GM03348 (cell line): ENCODE data around the gene LRFN2.

ENCODE experiments used
- DNase-seq: peaks from one replicate; pipeline ENCODE4 v3.0.0; 2012; ENCODE audit warnings: low spot score

LRFN2 gene

DNA sequence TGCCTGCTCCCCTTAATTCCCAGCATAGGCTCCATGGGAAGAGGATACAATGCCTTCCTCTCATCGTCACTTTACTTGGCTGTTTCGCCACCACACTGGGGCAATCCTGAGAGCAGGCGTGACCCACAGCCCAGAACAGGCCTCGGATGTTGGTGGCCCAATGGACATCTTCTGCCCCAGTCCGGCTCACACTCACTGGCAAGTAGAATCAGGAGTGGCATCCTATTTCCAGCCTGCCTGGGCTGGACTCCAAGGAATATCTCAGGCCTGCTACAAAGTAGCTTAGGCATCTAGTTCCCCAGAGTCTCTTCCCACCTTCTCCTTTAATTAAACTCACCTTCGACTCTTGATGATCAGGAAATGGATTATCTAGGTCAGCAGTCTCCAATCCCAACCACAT is 110.5 kb downstream of the LRFN2 start:
- no peak for DNase-seq

DNA sequence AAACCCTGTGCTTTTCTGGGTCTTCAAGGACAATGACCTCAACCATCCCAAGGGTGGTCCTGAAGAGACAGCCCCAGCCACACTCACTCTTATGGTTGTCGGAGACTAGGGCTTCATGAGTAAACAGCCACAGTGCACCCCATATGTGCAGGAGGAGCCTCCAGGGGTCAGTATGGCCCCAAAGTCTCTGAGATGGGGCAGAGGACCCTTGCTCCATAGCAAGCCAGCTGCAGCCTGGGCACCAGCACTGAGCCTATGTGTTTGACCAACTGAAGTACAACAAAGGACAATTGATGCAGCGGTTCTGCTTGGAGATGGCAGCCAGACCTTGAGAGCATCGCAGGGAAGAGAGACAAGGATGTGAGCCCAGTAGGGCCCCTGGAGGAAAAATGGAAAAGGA is 112.2 kb downstream of the LRFN2 start:
- DNase-seq: no peak

DNA sequence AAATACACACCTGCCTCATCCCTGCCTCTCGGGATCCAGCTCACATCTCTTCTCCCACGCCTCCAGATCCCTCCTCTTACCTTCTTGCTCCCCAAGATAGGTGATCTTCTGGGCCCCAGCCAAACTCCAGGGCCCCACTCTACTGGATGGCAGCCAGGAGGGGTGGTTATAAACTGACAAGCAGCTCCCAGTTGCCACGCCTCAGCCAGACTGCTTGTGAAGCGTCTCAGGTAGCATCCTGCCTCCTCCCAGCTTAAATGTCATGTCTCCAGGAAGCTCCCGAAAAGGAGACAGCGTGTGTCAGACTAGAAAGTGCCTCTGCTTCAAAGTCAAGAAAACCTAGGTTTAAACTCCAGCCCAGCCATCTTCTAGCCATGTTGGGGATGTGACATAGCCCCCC is 114.1 kb downstream of the LRFN2 start:
- no peak for DNase-seq

DNA sequence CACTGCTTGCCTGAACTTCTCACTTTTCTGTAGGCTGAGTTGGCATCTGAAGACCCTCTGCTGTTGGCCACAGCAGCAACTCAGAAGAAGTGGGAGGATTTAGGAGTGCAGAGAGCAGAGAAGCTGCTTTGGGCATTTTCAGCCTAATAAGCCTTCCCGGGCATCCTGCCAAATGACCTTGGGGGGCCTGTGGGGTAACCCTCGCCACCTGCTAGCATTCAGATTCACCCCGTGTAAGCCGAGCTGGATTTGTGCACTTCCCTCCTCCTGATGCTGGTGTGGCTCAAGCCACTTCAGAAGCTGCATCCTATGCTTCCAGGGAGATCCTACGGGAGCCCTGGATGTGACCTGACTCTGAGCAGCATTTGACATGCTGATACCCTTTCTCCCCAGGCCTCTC is 114.8 kb downstream of the LRFN2 start:
- DNase-seq: no peak

DNA sequence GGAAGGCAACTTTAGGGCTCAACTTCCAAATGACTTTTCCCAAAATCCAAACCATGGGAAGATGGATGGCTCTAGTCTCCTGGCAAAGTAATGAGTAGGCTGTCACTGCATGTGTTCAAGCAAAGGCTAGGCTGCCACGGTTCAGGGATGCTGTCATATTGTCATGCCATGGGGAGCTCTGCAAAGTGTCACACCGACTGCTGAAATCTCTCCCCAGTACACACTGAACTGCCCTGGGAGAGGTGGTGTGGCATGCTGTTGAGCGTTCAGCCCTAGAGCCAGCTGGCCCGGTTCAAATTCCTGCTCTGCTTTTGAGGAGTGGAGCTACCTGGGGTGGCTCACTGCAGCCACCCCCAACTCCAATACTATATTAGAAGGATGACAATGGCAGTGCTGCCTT is 115.9 kb downstream of the LRFN2 start:
- DNase-seq: no peak

DNA sequence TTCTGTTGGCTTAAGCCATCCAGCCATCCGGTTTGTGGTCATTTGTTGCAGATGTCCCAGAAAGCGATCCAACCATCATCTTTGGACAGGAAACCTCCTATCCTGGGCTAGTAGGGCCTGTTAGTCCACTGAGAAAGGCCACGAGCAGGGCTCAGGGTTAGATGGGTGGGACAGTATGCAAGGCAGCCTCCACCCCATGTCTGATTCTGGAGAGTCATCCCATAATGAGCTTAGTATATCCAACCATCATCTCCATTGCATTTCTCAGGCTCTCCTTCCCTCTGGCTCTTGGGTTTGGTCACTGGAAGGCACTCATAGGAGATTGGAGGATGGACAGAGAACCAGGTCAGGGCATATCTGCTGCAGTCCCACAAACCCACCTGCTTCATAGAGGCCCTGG is 117.8 kb downstream of the LRFN2 start:
- no peak for DNase-seq

DNA sequence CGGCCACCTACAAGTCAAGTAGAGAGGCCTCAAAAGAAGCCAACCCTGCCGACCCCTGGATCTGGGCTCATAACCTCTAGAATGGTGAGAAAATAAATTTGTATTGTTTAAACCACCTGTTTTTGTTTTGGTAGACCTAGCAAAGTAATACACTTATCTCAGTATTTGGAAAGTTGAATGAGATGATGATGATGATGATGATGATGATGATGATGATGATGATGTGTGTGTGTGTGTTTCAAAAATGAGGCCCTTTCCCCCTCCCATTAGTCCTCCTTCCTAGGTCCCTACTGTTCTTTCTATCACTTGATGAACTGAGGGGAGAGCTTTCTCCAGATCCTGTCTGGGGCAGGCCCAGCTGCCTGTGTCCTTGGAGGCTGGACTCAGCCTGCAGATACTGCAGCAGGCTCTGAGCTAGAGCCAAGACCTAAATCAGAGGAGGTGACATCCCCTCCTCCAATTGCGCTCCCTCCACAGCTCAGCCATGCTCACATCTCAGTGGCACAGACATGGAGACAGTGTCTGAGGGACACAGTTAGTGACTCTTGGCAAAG is 120.1 kb downstream of the LRFN2 start:
- no peak for DNase-seq

DNA sequence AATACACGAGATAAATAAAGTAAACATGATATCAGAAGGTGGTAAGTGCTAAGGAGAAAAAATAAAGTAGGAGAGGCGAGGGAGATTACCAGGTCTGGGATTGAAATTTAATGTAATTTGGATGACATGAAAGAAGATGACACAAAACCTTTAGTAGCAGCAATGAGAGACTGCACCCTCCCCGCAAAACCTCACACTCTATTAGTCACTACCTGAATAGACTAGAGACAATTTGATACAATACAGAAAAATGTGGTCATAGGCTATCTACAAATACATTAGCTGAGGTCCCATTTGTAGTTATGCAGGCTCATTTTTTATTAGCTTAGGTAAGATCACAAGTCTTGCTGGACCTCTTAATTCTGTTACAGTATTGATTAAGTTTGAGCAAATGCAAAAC is 125.5 kb downstream of the LRFN2 start:
- DNase-seq: no peak

DNA sequence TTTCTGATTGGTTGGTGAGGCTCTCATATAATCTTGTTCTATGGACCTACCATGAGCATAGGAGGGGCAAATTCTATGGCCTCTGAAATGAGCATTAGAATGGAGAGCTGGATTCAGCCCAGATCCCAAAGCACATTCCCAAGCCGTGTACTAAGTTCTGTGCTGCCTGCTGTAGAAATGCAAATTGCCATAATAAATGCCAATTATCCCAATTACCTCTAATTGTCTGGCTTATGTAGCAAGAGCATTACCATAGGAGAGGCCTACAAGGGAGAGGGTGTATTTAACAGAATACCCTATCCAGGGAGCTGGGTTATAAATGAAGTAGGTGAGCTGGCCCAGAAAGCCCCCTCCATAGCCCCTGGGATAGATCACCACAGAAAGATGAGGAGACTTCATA is 126.8 kb downstream of the LRFN2 start:
- no peak for DNase-seq

DNA sequence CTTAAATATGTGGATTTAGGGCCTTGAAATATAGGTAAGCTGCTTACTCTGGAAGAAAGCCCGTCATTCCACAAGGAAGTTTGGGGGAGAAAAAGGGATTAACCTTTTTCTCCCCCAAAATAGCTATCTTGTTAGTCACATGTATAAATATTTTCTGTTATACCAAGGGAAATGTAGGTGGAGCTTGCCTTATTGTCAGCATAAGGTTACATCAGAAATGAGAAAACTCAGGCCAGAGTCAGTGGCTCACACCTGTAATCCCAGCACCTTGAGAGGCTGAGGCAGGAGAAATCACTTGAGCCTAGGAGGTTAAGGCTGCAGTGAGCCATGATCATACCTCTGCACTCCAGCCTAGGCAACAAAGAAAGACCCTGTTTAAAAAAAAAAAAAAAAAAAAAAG is 129.9 kb downstream of the LRFN2 start:
- no peak for DNase-seq

DNA sequence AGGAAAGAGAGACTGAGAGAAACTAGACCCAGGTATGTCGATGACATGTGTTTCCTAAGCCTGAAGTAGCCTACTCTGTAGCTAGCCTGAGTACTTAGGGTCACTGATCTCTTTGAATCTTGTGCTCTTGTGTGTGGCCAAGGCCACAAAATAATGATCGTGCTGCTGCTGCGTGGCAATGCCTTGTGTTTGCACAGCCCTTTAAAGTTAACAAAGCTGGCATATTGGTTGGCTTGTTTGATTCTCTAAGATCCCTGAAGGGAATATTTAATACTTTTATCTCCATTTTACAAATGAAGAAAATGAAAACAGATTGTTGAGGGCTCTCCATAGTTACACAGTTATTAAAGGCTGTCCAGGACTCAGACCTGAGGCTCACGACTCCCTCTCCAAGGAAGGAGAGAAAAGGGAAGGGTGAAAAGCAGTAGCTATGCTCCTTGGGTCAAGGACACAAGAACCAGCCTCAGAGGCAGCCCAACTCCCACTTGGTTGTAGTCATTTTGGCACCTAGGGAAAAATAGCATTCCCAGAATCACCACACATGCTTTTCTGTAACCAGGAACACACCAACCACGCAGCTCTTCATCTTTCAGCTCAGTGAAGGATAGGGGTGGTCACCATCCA is 130.7 kb downstream of the LRFN2 start:
- DNase-seq: no peak

DNA sequence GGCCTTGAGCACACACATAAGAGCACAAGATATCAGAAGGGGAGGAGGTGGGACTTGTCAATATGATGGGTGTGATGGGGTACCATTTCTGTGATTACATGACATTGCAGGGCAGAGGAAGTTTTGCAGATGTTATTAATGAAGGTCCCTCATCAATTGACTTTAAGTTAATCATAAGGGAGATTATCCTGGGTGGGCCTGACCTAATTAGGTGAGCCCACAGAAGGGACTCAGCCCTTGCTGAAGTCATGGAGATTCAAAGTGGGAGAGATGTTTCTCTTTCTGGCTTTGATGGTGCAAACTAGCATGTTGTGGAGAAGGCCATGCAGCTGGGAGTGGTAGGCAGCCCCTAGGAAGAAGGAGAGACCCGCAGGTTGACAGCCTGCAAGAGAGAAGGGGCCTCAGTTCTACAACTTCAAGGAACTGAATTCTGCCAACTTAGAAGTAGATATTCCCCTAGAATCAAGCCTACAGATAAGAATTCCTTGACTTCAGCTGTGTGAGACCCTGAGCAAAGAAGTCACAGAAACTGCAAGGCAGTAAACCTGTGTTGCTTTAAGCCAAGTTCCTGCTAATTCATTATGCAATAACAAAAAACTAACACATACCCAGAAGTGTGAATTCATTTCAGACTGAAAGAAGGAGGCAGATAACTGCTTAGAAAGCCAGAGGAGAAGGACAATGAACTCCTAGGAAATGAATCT is 131.3 kb downstream of the LRFN2 start:
- no peak for DNase-seq

DNA sequence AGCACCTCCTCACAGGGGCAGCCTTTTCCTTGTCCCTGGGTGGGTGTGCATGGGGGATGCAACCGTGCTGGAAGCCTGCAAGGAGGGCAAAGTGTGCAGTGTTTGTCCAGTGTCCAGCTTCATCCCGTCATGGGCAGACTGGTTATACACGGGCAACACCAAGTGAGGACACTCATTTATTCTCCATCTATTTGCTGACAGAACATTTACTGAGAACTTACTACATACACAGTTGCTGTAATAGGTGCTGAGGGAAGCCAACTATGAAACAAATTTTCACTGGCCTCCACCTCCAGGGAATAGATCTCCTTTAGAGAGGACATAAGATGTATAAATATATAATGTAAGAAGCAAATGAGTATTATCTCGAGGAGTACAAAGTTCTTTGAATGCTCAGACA is 136.7 kb downstream of the LRFN2 start:
- DNase-seq: no peak

DNA sequence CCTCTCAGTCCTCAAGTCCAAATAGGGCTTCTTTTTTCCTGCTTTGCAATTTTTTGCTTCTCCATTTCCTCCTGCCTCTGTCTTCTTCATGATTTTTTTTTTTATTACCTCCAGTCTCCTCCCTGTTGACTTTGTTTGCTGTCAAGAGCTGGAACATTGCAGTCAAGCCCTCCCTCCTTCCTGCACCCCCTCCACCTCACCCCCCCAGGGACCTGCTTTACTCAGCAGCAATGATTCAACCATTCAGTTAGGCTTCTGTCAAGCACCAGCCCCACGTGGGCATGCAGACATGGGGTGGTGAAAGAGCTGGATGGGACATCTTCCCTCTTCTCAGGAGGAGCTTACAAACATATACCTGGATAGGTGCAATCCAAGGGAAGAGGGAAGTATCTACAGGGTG is 142.4 kb downstream of the LRFN2 start:
- no peak for DNase-seq

DNA sequence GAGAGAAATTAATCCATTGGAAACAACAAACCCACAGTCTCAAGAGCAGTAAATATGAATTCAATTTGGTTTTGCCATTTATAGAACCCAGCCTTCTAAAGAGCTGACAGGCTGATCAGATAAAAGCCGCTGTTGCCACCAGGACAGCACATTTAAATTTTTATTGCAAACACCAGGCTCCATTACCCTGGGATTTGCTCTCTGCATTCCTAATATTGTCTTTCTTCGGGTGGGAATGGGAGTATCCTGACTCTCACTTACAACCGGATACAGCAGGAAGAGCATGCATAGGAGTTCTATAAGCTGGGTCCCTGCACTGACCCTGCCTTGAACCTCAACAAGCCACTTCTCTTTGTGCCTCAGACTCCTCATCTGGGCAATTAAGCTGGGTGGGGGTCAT is 142.9 kb downstream of the LRFN2 start:
- DNase-seq: no peak

DNA sequence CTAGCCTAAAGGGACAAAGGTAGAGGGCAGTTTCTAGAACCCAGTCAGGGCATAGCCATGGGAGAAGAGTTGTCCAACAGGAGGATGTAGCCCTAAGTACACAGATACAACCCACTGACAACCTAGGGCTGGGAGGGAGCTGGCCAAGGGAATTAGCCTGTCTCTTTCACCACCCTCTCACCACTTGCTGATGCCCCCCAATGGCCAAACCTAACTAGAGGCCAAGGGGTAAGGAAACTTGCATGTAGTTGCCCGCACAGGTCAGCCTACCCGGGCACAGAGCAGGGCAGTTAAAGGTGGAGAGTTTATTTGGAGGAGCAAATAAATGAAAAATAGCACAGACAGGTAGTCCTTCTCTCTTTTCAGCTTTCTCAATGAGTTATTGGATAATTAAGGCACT is 143.3 kb downstream of the LRFN2 start:
- no peak for DNase-seq

DNA sequence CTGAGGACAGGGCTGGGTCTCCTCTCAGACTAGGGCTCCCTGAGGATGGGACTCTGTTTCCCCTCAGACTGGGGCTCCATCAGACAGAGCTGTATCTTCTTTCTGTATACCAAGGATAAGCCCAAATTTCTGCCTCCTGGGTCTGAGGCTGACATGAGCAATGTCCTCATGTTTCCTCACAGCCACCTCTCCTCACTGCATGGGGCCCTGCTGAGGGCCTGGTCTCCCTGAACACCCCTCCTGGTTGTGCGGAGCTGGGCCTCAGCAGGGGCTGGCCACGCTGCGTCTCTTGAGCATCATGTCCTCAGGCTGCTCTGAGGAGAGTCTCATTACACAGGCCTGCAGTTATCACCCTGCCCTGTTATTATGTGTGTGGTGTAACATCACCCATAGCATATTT is 144.6 kb downstream of the LRFN2 start:
- DNase-seq: no peak

DNA sequence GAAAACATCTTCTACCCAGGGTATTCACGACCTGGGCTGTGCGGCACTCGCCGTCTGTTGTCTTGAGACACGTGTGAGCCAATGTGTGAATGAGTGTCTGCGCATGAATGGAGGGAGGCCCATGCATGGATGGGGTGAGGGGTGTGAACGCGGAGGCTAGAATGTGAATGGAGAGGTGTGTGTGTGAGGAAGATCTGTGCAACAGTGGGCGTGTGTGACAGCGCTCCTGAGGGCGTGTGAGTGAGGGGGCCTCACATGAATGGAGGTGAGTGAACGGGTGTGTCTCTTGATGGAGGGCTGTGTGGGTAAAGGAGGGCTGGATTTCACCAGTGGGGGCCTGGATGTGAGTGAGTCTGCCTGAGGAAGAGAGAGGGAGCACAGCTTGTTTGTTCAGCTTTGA is 146.0 kb downstream of the LRFN2 start:
- no peak for DNase-seq

DNA sequence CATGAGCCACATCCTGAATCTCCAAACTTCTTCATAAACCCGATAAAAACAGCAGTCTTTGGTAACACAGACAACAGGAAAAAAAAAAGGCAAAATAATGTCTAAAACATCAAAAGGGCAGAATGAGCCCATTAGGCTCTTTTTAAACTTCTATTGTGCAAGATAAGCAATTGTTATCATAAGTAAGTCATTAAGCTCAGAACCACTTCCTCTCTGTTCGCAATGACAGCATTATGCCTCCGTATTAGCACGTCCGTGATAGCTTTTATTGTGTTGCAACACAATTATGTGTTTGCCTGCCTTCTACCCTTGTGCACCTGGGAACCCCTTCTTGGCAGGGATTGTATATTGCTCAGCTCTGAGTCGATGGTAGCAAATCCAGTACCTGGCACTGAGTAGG is 147.1 kb downstream of the LRFN2 start:
- DNase-seq: no peak

DNA sequence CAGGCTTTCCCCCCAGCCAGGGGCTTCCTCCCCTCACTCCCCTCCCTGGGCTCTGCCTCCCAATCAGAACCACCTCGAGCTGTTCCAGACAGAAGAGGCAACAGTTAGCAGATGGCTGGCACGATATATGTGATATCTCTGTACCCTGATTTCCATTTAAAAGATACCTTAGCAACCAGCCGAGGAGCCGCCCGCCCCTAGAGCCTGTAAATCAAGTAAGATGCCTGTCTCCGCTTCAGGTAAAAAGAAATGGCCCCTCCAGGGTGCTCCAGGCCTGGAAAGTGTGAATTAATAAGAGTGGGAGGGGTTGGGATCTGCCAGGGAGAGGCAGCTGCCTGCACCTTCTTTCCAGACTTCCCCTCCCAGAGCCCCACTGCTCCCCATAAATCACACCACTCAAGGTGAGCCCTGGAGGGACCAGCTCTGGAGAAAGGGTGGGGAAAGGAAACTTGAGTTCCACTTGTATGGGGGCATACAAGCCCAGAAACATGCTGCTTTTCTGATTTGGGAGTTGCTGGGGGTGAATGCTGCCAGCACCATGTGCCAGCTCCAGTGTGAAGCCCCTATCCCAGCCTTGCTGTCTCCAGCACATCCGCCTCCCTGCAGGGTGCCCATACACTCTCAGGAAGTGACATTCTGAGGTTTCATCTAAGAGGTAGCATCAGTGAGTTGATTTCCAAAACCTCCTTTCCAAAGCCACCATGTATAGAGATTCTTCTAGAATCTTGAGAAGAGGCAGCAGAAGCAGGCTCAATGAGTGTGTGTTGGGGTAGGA is 148.0 kb downstream of the LRFN2 start:
- DNase-seq: no peak

DNA sequence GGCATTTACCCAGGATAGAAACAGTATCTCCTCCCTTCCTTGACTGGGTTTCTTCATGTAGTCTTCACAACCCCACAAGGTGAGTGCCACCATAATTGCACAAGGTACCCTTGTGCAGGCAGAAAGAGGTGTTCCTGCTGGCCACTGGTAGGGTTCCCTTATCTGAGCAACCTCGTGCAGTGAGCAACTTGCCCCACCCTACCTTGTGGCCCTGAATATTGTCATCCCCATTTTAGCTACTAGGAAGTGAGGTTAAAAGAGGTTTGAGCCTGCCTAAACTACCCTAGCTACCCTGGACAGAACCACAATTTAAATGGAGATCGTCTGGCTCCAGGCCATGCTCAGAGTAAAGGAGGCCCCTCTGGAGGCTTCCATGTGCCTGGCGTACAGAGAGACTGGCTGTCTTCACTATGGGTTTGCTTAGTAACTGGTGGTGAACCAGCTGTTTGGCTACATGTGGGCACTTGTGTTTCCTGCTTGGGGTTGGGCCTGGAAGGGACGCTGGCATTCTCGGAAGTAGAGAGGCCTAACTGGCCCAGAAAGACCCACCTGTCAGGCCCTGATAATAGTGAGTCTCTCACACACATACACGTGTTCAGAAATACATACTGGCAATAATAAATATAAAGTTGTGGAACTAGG is 148.8 kb downstream of the LRFN2 start:
- no peak for DNase-seq

DNA sequence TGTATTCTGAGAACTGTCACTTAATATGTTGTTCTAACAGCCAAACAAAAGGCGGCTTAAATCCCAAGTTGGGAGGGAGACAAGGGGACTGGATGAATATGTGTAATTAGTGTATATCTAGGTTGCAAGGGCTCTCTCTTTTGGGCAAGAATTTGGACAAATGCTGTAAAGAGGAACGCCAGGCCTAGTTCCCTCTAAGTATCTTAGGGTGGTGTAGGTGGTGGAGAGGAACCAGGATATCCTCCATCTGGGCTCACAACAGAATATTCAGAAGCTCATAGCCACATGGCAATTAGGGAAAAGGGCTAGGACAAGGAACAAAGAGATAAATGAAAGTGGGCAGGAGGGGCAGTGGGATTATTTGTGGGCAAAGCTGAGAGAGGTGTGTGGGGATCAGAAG is 149.5 kb downstream of the LRFN2 start:
- no peak for DNase-seq
